RCC 7860 (cell line): ENCODE data around the gene NRG3.
A peak's percentile ranks its signal among the peaks of the same experiment; 100 is the strongest.
"Not testable (repeated sequence)": the region's sequence is repeated elsewhere in the genome, so short reads cannot be mapped to it uniquely, and the experiment has no call there.

Experiments used
- DNase-seq: peaks from one replicate; pipeline ENCODE4 v3.0.0-alpha.2; 2015; ENCODE audit warnings: low spot score
- FAIRE-seq: peaks from 2 replicates; lab custom pipeline; 2012; peaks lifted over from hg19 to GRCh38; lab: Jason Lieb, UNC

NRG3 gene

GRCh38 chr10:82266438-82266837, 391.4 kb downstream of the NRG3 start:
- FAIRE-seq = no peak
- peak; percentile 84 for DNase-seq

- FAIRE-seq = no peak
Observed at GRCh38 chr10:82267014-82267413, 392.0 kb downstream of the NRG3 start.

GRCh38 chr10:82267465-82267864, 392.5 kb downstream of the NRG3 start:
- DNase-seq (peak; percentile 39), FAIRE-seq (no peak)

More at GRCh38 chr10:82267014-82267413, 392.0 kb downstream of the NRG3 start:
- peak; percentile 65 for DNase-seq

- no peak for DNase-seq
- no peak for FAIRE-seq
Observed at GRCh38 chr10:82267960-82268359, 393.0 kb downstream of the NRG3 start.

GRCh38 chr10:82277591-82277990, 402.6 kb downstream of the NRG3 start:
- no peak for FAIRE-seq
- peak; percentile 7 for DNase-seq

- DNase-seq (no peak), FAIRE-seq (no peak)
Observed at GRCh38 chr10:82278401-82279182, 403.6 kb downstream of the NRG3 start.

- no peak for DNase-seq
- FAIRE-seq = no peak
Observed at GRCh38 chr10:82282782-82283456, 407.9 kb downstream of the NRG3 start.

- no peak for FAIRE-seq
Observed at GRCh38 chr10:82284180-82284579, 409.2 kb downstream of the NRG3 start.

GRCh38 chr10:82288461-82288881, 413.5 kb downstream of the NRG3 start:
- peak; percentile 77 for FAIRE-seq

More at GRCh38 chr10:82284180-82284579, 409.2 kb downstream of the NRG3 start:
- DNase-seq = no peak

GRCh38 chr10:82289945-82290344, 415.0 kb downstream of the NRG3 start:
- no peak for FAIRE-seq
- no peak for DNase-seq

More at GRCh38 chr10:82288461-82288881, 413.5 kb downstream of the NRG3 start:
- peak; percentile 99 for DNase-seq

GRCh38 chr10:82294874-82295378, 419.9 kb downstream of the NRG3 start:
- FAIRE-seq = no peak
- no peak for DNase-seq

GRCh38 chr10:82308641-82309040, 433.6 kb downstream of the NRG3 start:
- DNase-seq = no peak
- no peak for FAIRE-seq

GRCh38 chr10:82310839-82311238, 435.8 kb downstream of the NRG3 start:
- FAIRE-seq = no peak
- peak; percentile 34 for DNase-seq

GRCh38 chr10:82313401-82313800, 438.4 kb downstream of the NRG3 start:
- no peak for FAIRE-seq
- no peak for DNase-seq

- FAIRE-seq = no peak
- no peak for DNase-seq
Observed at GRCh38 chr10:82318534-82318933, 443.5 kb downstream of the NRG3 start.

GRCh38 chr10:82319074-82319473, 444.1 kb downstream of the NRG3 start:
- no peak for FAIRE-seq

GRCh38 chr10:82319562-82319961, 444.6 kb downstream of the NRG3 start:
- no peak for DNase-seq
- no peak for FAIRE-seq

More at GRCh38 chr10:82319074-82319473, 444.1 kb downstream of the NRG3 start:
- DNase-seq = no peak

- no peak for DNase-seq
- FAIRE-seq = no peak
Observed at GRCh38 chr10:82321724-82322123, 446.7 kb downstream of the NRG3 start.

- no peak for DNase-seq
- no peak for FAIRE-seq
Observed at GRCh38 chr10:82331716-82332115, 456.7 kb downstream of the NRG3 start.

GRCh38 chr10:82335831-82336230, 460.8 kb downstream of the NRG3 start:
- no peak for DNase-seq
- FAIRE-seq = no peak

- DNase-seq (no peak), FAIRE-seq (no peak)
Observed at GRCh38 chr10:82340166-82340565, 465.2 kb downstream of the NRG3 start.

- FAIRE-seq, DNase-seq: not testable (repeated sequence)
Observed at GRCh38 chr10:82349590-82349989, 474.6 kb downstream of the NRG3 start.
